Smooth muscle cell (in vitro differentiated cells): ENCODE measurements around the gene PTGR3. TPM values are rescaled to one million over a fixed set of nuclear protein-coding genes. Genes with fewer than 3 reads are reported as not detected.

Source experiments
- DNase-seq: peaks from one replicate; lab custom pipeline; 2025; ENCODE audit not compliant: unreplicated experiment; lab: John Stamatoyannopoulos, UW
- H2AFZ ChIP-seq: fragments of 200-600 bp; sonication (generic); 2 replicates; pipeline ENCODE4 v1.6.0; 2016; ENCODE audit warnings: antibody characterized with exemption, low read depth, mild to moderate bottlenecking
- H3F3A ChIP-seq: fragments of 200-600 bp; sonication (generic); 2 replicates; pipeline ENCODE4 v1.6.0; 2017; ENCODE audit warnings: antibody characterized with exemption, low read depth
- H3K27ac ChIP-seq: fragments of 200-600 bp; sonication (generic); 2 replicates; pipeline ENCODE4 v1.5.1; 2016; ENCODE audit warnings: low read depth, mild to moderate bottlenecking
- H3K27me3 ChIP-seq: fragments of 200-600 bp; sonication (generic); 2 replicates; pipeline ENCODE4 v1.6.1; 2016; ENCODE audit warnings: low read depth, mild to moderate bottlenecking
- H3K36me3 ChIP-seq: fragments of 200-600 bp; sonication (generic); 2 replicates; pipeline ENCODE4 v1.5.1; 2016; ENCODE audit warnings: low read depth
- H3K4me1 ChIP-seq: fragments of 200-600 bp; sonication (generic); 2 replicates; pipeline ENCODE4 v1.5.1; 2016; ENCODE audit warnings: low read depth
- H3K4me2 ChIP-seq: fragments of 200-600 bp; sonication (generic); 2 replicates; pipeline ENCODE4 v1.6.0; 2016; ENCODE audit warnings: mild to moderate bottlenecking
- H3K4me3 ChIP-seq: fragments of 200-600 bp; sonication (generic); 2 replicates; pipeline ENCODE4 v1.5.1; 2016; ENCODE audit warnings: mild to moderate bottlenecking
- H3K79me2 ChIP-seq: fragments of 200-600 bp; sonication (generic); 2 replicates; pipeline ENCODE4 v1.6.0; 2016; ENCODE audit warnings: low read depth, mild to moderate bottlenecking
- H3K9ac ChIP-seq: fragments of 200-600 bp; sonication (generic); 2 replicates; pipeline ENCODE4 v1.6.0; 2016; ENCODE audit warnings: low read depth
- H3K9me3 ChIP-seq: fragments of 200-600 bp; sonication (generic); replicated peaks from 2 replicates; pipeline ENCODE4 v1.5.1; 2016; ENCODE audit warnings: low read depth
- H4K20me1 ChIP-seq: fragments of 200-600 bp; sonication (generic); 2 replicates; pipeline ENCODE4 v1.6.0; 2016; ENCODE audit warnings: low read depth
- WGBS: methylation state at CpG from one replicate; pipeline ENCODE4 v1.1.7; 2016; ENCODE audit warnings: low lambda C conversion rate; 5-methylcytosine and 5-hydroxymethylcytosine counted together
- polyA plus RNA-seq: library from polyadenylated mRNA; unstranded; fragments of >200 nt; fragmentation: Nextera tagmentation; extraction: Ambion mirVana; gene quantifications from 2 replicates; pipeline ENCODE4 v1.2.1, GENCODE V29; 2016
- total RNA-seq: library from RNA; depleted of rRNA; stranded (reverse); fragments of >200 nt; gene quantifications from 2 replicates; pipeline ENCODE4 v1.2.3, GENCODE V29; 2014
- TF ChIP-seq, protein P1 (sequence below): fragments of 200-600 bp; sonication (generic); IDR thresholded peaks from 2 replicates; pipeline ENCODE4 v1.5.1; 2017; ENCODE audit warnings: borderline replicate concordance, mild to moderate bottlenecking, antibody characterized with exemption; ENCODE audit not compliant: insufficient read depth, poor library complexity, severe bottlenecking

PTGR3 gene
- total and polyA plus RNA-seq, 2 experiments from 2014 or later: 29.6 to 35.0 TPM

DNA sequence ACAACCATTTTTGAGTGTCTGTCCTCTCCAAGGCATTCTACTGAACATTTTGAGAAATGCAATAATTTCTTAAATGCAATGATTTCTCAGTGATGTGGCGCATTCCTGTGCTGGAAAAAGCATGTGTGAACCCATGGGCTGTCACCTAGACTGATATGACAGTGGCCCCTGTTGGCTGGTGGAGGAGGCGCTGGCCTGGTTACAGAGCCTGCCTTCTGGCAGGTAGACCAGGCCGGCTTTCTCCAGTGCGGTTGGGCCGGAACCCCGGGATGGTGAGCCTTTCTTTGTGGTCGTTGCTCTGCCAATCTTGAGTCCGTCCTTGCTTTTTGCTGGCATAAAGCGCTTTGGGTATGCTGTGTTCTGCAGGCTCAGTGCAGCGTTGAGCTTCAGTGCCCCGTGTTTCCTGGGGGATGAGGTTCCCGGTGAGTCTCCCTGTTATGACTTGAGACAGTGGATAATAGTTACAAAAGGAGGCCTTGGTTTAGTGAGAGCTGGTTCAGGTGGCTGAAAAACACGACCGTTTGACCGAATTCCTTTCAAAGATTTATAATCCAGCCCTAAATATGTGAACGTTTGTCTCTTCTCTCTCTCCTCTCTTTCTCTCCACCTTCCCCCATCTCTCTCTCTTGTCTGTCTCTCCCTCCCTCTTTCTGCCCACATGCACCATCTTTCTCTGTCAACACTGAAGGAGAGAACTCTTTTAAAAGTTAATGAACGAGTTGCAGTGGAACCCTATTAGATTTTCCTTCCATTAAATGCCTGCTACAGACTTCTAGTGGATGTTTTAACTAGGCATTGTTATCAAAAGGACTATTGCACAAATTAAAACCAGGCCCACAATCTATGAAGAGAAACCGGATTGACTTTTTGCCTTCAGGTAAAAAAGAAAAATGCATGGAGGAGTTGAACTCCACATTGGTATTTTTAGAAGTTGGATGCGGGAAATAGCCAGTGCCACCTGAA lies 35.7 kb upstream of the PTGR3 start:
- no peaks in the 10 kb centered on the region for H3F3A ChIP-seq
- no peak for DNase-seq
- WGBS: 82% methylated on average over 19 of the region's 19 CpGs
- H3K4me3 ChIP-seq: no peak overlapping the region
- H3K4me2 ChIP-seq: no peak overlapping the region
- TF ChIP-seq, protein P1, sequence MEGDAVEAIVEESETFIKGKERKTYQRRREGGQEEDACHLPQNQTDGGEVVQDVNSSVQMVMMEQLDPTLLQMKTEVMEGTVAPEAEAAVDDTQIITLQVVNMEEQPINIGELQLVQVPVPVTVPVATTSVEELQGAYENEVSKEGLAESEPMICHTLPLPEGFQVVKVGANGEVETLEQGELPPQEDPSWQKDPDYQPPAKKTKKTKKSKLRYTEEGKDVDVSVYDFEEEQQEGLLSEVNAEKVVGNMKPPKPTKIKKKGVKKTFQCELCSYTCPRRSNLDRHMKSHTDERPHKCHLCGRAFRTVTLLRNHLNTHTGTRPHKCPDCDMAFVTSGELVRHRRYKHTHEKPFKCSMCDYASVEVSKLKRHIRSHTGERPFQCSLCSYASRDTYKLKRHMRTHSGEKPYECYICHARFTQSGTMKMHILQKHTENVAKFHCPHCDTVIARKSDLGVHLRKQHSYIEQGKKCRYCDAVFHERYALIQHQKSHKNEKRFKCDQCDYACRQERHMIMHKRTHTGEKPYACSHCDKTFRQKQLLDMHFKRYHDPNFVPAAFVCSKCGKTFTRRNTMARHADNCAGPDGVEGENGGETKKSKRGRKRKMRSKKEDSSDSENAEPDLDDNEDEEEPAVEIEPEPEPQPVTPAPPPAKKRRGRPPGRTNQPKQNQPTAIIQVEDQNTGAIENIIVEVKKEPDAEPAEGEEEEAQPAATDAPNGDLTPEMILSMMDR: no peak
- H4K20me1 ChIP-seq: peaks cover 75% of the 10 kb centered on the region
- peaks cover 100% of the 10 kb centered on the region for H3K79me2 ChIP-seq
- no peak overlapping the region for H2AFZ ChIP-seq
- H3K36me3 ChIP-seq: no peaks in the 10 kb centered on the region
- H3K9ac ChIP-seq: no peak overlapping the region
- H3K4me1 ChIP-seq: no peaks in the 10 kb centered on the region
- no peak overlapping the region for H3K27ac ChIP-seq
- no peaks in the 10 kb centered on the region for H3K27me3 ChIP-seq
- H3K9me3 ChIP-seq: no peaks in the 10 kb centered on the region

DNA sequence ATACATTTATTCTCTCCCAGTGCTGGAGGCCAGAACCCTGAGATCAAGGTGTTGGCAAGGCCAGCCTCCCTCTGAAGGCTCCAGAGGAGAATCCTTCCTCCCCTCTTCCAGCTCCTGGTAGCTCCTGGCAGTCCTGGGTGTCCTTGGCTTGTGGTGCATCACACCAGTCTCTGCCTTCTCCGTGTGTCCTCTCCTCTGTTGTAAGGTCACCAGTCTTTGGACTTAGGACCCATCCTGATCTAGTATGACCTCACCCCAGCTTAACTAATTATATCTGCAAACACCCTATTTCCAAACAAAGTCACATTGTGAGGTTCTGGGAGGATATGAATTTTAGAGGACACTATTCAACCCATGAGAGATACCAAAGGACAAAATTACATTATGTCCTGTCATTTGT lies 32.8 kb upstream of the PTGR3 start:
- Histone ChIP-seq H2AFZ (no peak overlapping the region), H3K27me3 (no peaks in the 10 kb centered on the region), H4K20me1 (peaks cover 79% of the 10 kb centered on the region), H3K9me3 (no peaks in the 10 kb centered on the region), H3K4me1 (no peaks in the 10 kb centered on the region), H3K79me2 (peaks cover 100% of the 10 kb centered on the region), H3K4me2 (no peak overlapping the region), H3K9ac (no peak overlapping the region), H3K27ac (no peak overlapping the region), H3F3A (no peaks in the 10 kb centered on the region), H3K36me3 (no peaks in the 10 kb centered on the region), H3K4me3 (no peak overlapping the region)
- no peak for DNase-seq
- TF ChIP-seq, protein P1: no peak
- WGBS: 94% methylated on average over 1 of the region's 1 CpG

DNA sequence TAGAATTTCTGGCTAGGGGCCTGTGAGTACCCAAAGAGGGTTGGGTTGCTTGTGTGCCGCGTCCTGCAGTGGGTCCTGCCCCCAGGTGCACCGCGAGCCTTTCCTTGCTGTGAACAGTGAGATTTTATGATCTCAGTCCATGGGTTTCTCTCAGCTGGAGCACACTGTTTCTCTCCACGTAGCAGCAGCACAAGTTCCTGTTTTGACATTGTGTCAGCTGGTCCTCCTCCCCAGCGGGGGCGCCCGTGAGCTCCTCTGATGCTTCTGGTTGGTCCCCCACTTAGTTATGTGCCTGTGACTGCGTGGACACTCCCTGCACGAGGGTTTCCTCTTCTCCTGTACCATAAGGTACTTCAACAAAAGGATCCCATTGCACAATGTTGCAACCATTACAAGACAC lies 31.5 kb upstream of the PTGR3 start:
- Histone ChIP-seq H3K36me3 (no peaks in the 10 kb centered on the region), H3K27me3 (no peaks in the 10 kb centered on the region), H4K20me1 (peaks cover 80% of the 10 kb centered on the region)

More for the DNA sequence above, 31.5 kb upstream of the PTGR3 start:
- Histone ChIP-seq H3K9ac (no peak overlapping the region), H3K4me2 (no peak overlapping the region), H3K79me2 (peaks cover 100% of the 10 kb centered on the region), H3K4me3 (no peak overlapping the region), H3K9me3 (no peaks in the 10 kb centered on the region), H3K4me1 (no peaks in the 10 kb centered on the region), H3K27ac (no peak overlapping the region), H2AFZ (no peak overlapping the region), H3F3A (no peaks in the 10 kb centered on the region)
- DNase-seq: no peak
- WGBS: 95% methylated on average over 10 of the region's 10 CpGs
- TF ChIP-seq, protein P1: no peak
